ENCODE data around the gene TUBE1.
"Not testable (repeated sequence)": the region's sequence is repeated elsewhere in the genome, so short reads cannot be mapped to it uniquely, and the experiment has no call there.

TUBE1 gene

DNA sequence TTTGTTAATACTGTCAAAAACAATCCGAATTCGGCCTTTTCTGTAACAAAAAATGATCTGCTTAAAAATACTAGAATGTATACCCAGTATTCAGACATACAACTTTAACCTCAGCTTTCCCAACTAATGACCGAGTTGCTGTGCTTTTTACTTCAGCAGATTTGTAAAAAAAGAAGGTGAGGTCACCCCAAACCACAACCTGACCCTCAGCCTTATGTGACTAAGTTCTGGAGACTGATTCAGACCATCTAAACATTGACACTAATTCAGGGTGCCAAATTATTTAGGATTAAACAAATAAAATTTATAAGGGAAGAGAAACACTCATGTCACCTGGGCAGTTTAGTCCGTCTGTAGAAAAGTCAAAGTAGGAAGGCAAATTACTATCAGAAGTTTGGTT is 25.7 kb downstream of the TUBE1 start:
- no peak for DNase-seq

DNA sequence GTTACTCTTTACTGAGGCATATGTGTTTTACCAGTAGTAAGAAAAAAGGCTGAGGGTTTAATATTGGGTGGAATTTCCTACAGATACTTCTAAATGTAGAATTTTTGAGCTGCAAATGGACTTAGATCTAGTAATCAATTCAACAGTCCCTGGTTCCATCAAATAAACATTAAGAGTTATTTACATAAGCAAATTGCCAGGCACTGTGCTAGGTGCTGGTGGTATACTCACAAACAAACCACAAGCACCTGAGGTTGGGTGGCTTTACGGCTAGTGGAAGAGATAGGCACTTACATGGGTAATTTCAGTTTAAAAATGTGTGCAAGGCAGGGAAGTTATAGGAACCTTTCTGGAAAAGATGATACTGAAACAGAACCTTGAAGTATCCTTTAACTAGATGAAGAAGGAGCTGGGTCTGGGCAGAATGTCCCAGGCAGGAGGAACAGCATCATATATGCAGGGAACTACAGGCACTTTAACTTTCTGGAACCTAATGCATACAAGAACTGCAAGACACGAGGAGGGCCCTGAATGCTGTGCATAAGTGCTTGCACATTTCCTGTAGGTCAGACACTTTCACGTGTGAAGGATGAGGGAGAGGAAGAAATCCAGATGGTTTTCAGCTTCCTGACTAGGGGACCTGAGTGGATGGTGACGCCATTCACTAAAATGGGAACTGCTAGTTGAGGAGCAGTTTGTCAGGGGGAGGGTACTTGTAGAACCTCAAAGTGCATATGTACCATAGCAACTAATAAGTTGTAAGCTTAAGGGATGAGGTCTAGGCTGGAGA is 28.8 kb downstream of the TUBE1 start:
- no peak for DNase-seq

DNA sequence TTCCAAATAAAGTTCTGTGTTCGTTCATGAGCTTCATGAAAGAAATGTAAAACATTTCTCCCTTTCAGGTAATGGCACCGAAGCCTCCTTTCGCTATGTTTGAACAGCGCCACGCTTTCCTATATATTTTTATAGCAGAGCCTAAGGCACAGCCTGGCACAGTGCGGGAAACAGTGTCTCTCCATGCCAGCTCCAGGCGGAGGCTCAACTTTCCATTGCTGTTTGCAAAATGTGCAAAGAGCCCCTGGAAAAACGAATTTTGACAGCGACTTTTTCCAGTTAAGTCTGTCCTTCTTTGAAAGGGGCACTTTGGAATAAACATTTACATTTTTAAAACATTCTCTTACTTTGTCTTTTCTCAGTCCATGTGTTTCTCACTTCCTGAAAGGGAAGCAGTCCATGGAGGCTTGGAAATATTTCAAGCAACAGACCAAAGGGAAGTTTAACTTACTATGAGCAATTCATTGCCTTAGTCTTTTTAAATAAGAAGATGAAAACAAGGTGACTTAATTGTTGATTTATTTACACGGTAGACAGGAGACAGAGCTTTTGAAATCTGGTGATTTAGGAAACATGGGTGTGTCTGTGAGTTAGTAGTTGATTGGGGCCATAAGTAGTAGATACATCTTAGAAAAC is 32.6 kb downstream of the TUBE1 start:
- no peak for DNase-seq

DNA sequence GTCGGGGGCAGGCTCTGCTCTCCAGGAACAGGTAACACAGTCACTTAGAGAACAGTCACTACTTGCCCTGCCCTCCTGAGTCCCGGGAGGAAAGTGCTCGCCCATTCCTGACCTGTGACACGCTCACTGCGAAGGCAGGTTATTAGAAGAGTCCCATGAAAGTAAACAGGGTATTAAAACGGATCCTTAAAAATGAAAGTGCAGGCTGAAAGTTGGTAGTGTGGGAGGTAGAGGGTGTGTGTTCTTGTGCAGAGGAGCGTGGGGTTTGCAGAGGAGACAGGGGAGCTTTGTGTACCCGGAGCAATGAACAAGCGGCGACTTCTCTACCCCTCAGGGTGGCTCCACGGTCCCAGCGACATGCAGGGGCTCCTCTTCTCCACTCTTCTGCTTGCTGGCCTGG is 33.3 kb downstream of the TUBE1 start, which contains the start of gene CCN6:
TSS of gene CCN6 (plus strand) at position 104 of the 400 bp plus-strand sequence. CDS start at position 358, 254 bp downstream.
- no peak for DNase-seq

DNA sequence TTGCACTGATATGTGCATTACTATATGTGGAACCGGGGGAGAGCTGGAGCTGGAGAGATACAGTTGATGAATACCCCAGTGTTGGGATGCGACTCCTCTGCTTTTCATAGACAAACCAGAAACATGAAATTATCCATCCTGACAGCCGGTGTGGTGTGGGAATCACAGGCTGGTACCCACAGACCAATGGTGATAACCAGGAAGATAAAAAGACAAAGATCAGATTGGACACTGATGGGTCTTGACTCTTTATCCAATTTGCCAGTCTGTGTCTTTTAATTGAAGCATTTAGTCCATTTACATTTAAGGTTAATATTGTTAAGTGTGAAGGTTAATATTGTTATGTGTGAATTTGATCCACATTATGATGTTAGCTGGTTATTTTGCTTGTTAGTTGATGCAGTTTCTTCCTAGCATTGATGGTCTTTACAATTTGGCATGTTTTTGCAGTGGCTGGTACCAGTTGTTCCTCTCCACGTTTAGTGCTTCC is 36.0 kb downstream of the TUBE1 start:
- DNase-seq = not testable (repeated sequence)

DNA sequence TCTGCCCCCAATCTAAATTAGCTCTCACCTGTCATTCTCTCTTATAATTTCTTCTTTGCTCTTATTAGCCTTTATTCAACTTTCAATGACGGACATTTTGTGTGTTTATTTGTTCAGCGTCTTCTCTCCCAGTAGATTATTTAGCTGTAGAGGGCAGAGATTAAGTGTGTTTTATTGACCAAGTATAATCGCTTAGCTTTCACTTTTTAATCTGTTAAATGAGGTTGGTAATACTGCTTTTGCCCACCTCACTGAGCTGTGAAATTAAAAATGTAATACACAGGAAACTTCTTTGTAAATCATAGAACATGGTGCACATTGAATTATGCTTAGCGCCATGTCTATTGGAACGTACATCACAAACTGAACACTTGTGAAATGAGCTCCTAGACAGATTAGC is 36.9 kb downstream of the TUBE1 start:
- no peak for DNase-seq

DNA sequence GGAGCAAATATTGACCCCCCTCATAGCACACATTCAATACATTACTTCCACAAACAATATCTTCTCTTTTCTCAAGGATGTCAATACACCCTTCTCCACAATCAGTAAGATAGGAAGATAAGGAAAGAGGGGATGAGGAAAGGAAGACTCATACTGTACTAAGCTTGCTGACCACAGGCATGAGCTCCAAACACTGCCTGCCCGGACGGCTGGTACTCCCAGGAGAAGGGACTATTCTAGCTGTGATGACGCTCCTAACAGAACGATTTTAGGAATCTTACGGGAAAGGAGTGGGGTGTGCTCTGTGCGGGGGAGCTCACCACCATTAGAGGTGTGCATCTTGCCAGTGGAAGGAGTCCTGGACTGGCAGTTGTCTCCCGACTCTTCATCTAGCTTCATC is 37.3 kb downstream of the TUBE1 start:
- DNase-seq = no peak

DNA sequence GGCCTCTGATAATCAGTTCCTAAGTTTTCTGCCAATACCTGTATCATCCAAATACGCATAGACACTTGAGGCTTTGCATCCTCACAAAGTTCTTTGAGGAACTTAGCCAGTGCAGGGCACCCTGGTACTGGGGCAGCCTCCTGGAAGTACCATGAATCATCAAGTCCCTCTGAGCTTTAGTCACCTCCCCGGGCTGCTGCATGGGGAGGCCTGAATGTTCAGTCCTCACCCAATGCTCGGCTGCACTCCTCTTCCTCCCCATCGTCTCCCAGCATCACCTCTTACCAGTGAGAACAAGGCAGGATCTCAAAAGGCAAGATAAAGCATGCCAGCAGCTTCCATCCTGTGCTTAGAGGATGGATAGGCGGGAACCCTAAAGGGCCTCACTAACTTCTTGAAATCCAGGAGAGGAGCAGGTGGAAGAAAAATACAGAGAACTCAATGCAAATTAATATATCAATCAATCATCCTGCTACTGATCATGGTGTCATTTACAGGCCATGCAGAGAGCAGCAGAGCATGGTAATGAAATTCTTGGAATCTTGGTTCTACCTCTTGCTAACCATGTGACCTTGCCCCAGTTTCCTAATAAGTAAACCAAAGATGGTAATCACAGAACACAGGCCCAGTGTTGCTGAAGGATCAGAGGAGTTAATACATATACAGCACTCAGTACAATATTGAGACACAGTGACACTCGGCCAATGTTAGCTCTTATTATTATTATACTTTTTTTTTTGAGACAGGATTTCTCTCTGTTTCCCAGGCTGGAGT is 38.1 kb downstream of the TUBE1 start:
- DNase-seq = no peak

DNA sequence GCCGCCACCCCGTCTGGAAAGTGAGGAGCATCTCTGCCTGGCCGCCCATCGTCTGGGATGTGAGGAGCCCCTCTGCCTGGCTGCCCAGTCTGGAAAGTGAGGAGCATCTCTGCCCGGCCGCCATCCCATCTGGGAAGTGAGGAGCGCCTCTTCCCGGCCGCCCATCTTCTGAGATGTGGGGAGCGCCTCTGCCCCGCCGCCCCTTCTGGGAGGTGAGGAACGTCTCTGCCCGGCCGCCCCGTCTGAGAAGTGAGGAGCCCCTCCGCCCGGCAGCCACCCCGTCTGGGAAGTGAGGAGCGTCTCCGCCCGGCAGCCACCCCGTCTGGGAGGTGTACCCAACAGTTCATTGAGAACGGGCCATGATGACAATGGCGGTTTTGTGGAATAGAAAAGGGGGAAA is 39.8 kb downstream of the TUBE1 start:
- not testable (repeated sequence) for DNase-seq

DNA sequence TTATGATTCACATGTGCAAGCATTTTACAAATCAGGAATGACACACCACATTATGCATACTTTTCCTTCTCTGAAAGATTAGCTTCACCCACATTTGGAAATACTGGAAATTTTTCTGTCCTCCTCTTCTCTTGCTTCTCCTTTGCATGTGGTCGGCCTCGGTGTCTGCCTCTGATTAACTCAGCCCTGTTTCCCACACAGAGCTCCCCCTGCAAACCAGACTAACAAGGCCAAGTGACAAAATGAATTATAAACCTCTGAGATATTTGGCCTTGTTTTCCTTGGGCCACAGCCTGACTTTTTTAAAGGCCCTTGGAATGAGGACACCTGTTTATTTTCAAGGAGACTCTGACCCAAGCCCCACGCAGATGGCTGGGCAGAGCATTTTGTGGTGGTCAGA is 42.4 kb downstream of the TUBE1 start:
- DNase-seq = no peak

DNA sequence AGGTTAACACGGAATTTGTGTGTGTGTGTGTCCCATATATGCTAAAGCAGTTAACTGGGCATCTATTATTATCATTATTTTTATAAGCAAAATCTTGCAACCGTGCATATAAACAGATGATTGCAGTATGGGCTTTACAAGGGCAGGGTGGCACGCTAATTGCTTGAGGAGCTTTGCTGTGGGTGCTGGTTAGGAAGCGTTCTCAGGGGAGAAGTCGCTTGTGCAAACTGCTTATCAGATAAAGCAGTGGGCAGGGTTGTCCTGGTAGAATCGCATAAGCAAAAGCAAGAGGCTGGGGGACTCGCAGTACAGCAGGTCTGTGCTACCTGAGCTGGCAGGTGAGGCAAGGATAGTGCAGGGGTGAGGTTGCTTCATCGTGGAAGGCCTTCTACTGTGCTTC is 43.1 kb downstream of the TUBE1 start:
- no peak for DNase-seq

DNA sequence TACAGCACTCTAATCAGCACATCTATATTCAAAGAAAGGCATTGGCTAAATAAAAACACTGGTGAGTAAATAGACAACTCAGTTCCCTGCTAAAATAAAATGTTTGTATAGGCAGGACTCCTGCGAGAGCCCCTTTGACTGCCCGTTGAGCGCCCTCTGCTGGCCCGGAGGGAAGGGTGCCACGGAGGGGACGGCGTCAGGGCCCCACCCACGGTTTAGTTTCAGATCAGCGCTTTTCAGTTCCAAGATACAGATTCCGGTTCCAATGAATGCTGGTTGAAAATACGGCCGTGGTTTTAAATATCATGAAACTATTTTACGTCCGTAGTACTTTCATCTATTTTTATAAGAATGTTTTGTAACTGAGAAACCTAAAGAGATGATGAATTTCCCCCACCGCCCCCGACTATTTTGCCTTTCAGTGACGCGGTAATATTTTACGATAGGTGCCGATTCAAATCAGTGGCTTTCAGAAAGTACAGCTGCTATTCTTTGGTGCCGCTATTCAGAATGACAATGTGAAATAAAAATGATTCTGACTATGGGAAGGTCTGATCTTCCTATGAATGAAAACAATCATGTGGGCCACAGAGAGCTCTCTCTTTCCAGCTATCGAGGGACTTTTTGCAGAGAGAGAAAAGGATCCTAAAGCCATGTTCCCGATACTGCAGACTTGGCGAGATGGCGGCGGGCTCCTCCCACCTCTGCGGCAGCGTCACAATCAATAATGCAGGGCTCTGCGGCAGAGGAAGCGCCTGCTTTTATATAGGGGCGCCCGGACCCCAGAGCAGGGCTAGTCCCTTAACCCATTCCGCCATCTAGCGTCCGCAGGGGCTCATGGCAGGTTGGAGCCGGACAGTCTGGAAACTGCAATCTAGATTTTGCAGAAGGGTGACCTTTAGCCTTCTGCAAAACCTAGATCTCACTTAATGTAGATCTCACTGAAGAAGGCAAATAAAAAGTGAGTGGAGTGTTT is 44.0 kb downstream of the TUBE1 start:
- peak; percentile 97 for DNase-seq

DNA sequence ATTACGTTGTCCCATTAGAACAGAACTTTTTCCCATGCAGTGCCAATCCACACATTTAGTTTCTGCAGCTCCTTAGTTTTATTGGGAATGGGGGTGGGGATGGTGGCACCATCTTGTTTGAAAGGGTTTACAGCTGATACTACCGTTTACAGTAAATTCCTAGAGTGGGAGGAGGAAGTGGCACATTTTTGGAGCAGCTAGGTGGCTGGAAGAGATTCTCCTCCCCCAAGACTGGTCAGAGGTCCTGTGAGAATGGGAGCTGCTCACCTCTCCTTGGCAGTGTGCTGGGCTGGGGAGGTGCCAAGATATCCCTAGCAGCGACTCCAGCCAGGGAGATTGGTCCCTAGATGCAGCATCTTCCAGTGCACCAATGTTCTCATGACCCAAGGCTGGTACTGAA is 45.7 kb downstream of the TUBE1 start:
- no peak for DNase-seq

DNA sequence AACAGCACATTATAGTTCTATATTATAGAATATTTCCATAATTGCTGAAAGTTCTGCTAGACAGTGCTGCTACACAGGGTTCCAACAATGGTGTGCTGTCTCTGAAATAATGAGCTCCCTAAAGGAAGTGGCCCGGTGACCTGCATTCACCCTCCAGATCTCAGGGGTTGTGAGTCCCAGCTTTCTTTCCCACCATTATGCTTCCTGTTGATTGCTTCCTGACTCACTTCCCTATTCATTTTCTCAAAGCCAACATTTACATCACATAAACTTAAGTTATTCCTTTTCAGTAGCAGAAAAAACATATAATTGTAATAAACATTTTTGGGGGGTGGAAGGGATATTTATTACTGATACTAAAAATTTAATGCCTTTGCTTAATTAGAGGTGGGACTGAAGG is 46.3 kb downstream of the TUBE1 start:
- no peak for DNase-seq

DNA sequence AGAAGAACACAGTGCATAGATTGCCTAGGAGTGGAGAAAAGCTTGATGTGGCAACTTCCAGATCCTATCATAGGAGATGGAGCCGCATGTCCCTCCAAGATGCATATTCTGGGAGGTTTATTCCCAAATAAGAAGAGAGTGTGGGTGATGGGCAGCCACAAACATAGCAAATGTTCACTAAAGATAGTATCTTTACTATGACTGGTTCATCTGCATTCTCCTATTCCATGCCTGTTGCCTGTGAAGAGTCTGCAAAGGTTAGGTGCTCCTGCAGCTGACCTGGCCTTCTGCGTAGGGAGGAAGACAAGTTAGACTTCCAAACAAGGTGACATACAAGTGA is 47.9 kb downstream of the TUBE1 start:
- no peak for DNase-seq

DNA sequence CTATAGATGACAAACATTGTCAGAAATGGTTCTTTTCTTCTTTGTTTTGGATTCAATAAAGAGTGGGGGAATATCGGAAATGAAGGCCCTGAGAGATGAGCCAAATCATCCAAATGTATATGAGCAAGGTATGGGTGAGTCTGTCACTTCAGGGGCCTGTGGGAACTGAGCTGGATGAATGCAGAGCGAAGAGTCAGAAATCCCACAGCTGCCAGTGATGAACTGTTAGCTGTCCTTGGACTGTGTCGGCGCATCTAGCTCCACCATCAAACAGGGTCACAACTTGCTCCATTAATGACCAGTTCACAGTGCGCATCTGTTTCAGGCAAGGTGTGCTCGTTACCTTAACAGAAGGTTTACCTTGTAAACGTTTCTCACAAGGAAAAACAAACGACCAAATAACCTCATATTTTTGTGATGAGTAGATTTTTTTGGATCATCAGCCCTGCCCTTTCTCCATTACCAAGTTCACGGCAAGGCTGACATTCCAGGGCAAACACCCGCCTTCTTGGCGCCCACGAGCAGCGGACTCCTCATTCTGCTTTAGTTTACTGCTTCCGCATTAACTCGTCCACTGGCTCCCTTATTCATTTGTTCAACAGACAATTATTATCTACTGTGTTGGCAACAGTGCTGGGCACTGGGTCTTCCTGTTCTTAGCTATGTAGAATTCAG is 48.4 kb downstream of the TUBE1 start:
- no peak for DNase-seq

DNA sequence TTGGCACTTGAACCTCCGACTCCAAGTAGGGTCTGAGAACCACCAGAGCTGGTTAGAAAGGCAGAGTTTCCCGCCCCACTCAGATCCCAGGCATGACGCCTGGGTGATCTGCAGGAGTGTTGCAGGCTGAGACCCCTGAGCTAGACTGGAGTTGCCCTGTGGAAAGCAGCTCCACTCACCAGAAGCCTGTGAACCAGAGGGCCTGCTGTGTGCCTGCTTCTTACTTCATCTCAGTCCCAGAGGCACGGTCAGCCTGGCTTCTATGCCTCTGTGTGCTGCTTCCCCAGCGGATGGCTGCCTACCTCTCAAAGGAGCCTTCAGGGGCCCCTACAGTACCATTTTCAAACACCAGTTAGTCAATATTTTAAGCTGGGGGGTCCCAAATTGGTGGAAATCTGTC is 49.0 kb downstream of the TUBE1 start:
- no peak for DNase-seq

DNA sequence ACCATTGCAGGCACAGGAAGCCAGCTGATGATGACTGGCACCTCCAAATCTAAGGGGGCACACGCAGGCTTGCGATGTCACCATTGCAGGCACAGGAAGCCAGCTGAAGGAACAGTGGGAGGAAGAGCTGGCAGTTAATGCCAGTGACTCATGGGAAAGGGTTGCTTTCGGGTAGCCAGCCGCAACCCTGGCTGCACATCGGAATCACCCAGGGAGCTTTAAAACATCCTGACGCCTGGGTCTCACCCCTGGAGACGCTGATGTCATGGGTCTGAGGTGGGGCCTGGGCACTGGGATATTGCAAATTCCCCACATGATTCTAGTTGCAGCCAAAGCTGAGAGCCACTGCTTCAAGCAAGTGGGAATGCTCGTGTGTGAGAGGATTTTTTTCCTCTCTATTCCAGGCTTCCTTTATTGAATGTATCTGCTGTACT is 49.5 kb downstream of the TUBE1 start:
- no peak for DNase-seq

DNA sequence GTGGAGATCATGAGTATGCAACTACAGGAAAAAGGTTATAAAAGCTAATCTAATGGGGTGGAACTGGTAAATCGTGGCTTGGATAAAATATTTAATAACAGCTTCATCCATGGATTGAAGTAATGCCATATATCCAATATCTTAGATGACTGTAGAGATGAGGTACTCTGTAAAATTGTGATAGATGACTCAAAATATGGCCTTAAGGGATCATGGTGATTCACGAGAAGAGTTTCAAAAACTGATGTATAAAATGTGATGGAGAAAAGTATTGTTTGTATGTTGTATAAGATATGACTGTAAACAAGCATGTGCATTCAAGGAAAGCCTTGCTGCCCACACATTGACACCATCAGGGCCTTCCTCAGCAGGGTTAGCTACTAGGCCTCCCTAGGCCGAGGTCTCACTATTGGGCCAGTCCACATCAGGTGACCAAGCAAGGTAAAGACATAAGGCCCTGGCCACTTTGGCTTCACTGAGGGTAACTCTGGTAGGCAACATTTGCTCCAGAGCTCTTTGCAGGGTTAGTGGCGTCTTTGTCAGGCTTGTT is 51.1 kb downstream of the TUBE1 start:
- DNase-seq = no peak

DNA sequence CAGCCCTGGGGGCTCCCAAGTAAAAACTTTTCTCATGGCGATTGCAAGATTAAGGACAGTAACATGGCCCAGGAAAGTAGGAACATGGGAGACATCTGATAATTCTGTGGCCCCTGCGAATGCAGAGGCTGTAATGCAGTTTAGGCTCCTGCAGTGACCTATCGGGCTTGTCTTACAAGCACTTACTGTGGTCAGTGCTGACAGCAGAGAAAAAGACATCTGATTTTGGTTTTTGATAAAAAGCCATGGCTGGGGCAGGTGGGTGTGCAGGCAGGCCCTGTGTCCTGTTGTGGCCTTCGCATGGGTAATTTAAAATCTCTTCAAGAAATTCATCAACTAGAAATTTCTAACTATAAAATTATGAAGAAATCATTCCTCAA is 52.7 kb downstream of the TUBE1 start:
- no peak for DNase-seq

DNA sequence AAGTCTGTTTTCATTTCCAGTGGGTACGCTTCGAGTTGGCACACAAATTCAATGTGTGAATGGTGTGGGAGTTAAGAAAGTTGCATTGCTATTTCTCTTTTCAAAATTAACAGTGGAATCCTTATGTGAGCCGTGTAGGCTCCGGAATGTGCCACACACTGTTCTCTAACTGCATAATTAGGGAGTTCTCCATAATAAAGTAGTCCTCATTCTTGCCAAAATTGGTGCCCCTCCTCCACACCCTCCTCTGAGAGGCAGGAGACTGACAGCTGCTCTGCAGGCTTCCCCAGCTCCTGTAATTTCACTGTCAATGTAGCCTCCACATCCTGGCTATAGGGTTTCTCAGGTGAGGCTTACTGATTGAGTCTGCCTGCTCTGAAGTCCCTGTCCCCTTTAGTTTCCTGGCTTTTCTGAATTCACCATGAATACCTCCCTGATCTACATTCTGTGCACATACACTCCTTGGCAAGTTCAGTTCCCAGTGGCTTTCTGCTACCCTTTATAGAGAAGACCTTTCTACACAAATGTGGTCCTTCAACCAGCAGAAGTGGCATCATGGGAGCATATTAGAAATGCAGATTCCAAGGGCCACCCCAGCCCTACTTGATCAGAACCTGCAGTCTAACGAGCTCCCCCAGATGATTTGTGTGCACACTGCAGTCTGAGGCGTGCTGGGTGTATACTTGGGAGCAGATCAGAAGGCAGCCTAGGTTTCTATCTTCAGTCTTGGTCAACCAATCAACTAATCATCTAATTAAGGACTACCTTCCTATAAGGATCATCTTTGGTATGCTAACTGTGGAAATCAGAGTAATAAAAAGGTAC is 53.3 kb downstream of the TUBE1 start:
- DNase-seq = no peak
